ENCODE measurements around the gene IL3RA. TPM values are rescaled to one million over a fixed set of nuclear protein-coding genes. Genes with fewer than 3 reads are reported as not detected.

Gene IL3RA
- total RNA-seq, 4 donors from 2014 or later = 5.0 to 19.1 (median 11.4) TPM

GRCh38 chrX:1386338-1387127 lies 49.9 kb downstream of the IL3RA start:
- no peak for DNase-seq (ENCODE audit: extremely low spot score)
- Histone ChIP-seq H3K4me3 (no peak overlapping the region), H3K4me1 (peaks cover 36 to 55% (median 49%) of the 10 kb centered on the region in 4 donors), H3K27ac (replicated peaks in 1 of 4) (no peak overlapping the region), H3K27me3 (no peaks in the 10 kb centered on the region), H3K9me3 (no peaks in the 10 kb centered on the region), H3K36me3 (peaks cover 66 to 90% (median 78%) of the 10 kb centered on the region in 4 donors)
- intact Hi-C loops (cut with DNase I) = no loop called here
- TF ChIP-seq POLR2A (IDR thresholded peaks at IDR 0.05; ENCODE audit: low read depth) (no peak), POLR2AphosphoS5 (IDR thresholded peaks at IDR 0.05) (no peak), CTCF (IDR thresholded peaks at IDR 0.05) (no peak), EP300 (IDR thresholded peaks at IDR 0.05) (no peak)
- 92% methylated on average over 34 of the region's 41 CpGs for WGBS

- H3K4me3 ChIP-seq = no peak overlapping the region
- WGBS = 96% methylated on average over 25 of the region's 43 CpGs
- DNase-seq (ENCODE audit: extremely low spot score) = no peak
- H3K36me3 ChIP-seq = peaks cover 66 to 89% (median 78%) of the 10 kb centered on the region in 4 donors
- H3K9me3 ChIP-seq = no peaks in the 10 kb centered on the region
- no peaks in the 10 kb centered on the region for H3K27me3 ChIP-seq
- H3K4me1 ChIP-seq = peaks cover 36 to 53% (median 46%) of the 10 kb centered on the region in 4 donors
- intact Hi-C loops (cut with DNase I) = no loop called here
- TF ChIP-seq CTCF (IDR thresholded peaks at IDR 0.05) (no peak), POLR2A (IDR thresholded peaks at IDR 0.05; ENCODE audit: low read depth) (no peak), POLR2AphosphoS5 (IDR thresholded peaks at IDR 0.05) (no peak), EP300 (IDR thresholded peaks at IDR 0.05) (no peak)
- H3K27ac ChIP-seq (replicated peaks in 1 of 4) = no peak overlapping the region
Measured at GRCh38 chrX:1387141-1387776, 50.7 kb downstream of the IL3RA start.

GRCh38 chrX:1388651-1389050 lies 52.1 kb downstream of the IL3RA start:
- Histone ChIP-seq H3K27me3 (no peaks in the 10 kb centered on the region), H3K36me3 (peaks cover 64 to 75% (median 73%) of the 10 kb centered on the region in 4 donors), H3K27ac (replicated peaks in 1 of 4) (no peak overlapping the region), H3K4me1 (peaks cover 39 to 57% (median 53%) of the 10 kb centered on the region in 4 donors), H3K9me3 (no peaks in the 10 kb centered on the region), H3K4me3 (no peak overlapping the region)
- 82% methylated on average over 4 of the region's 4 CpGs for WGBS
- intact Hi-C loops (cut with DNase I) = no loop called here
- no peak for TF ChIP-seq CTCF (IDR thresholded peaks at IDR 0.05)
- TF ChIP-seq POLR2AphosphoS5 (IDR thresholded peaks at IDR 0.05) = no peak
- DNase-seq (ENCODE audit: extremely low spot score) = no peak

- WGBS = 93% methylated on average over 33 of the region's 51 CpGs
- H3K9me3 ChIP-seq = no peaks in the 10 kb centered on the region
- peaks cover 43 to 64% (median 60%) of the 10 kb centered on the region in 4 donors for H3K4me1 ChIP-seq
- no peak for DNase-seq (ENCODE audit: extremely low spot score)
- intact Hi-C loops (cut with DNase I) = no loop called here
- peaks cover 57 to 67% (median 66%) of the 10 kb centered on the region in 4 donors for H3K36me3 ChIP-seq
- no peak overlapping the region for H3K4me3 ChIP-seq
- peak overlapping the region in 1 of 4 donors; percentile 39 for H3K27ac ChIP-seq (replicated peaks in 1 of 4)
- H3K27me3 ChIP-seq = no peaks in the 10 kb centered on the region
- TF ChIP-seq CTCF (IDR thresholded peaks at IDR 0.05) (no peak), POLR2A (IDR thresholded peaks at IDR 0.05; ENCODE audit: low read depth) (no peak), POLR2AphosphoS5 (IDR thresholded peaks at IDR 0.05) (no peak), EP300 (IDR thresholded peaks at IDR 0.05) (no peak)
Measured at GRCh38 chrX:1389181-1389992, 52.8 kb downstream of the IL3RA start.
